ENCODE results near the gene HORMAD2. TPM values are rescaled to one million over a fixed set of nuclear protein-coding genes. Genes with fewer than 3 reads are reported as not detected.

Gene HORMAD2
- total RNA-seq, 3 donors from 2014 or later = not detected

- intact Hi-C loops (cut with DNase I; ENCODE audit: low total_unique reads) = no loop called here
- no peaks in the 10 kb centered on the region for H3K27me3 ChIP-seq
- H3K4me3 ChIP-seq = no peak overlapping the region
- DNase-seq (ENCODE audit: low spot score in 2 of 2) = no peak
- no peaks in the 10 kb centered on the region for H3K36me3 ChIP-seq
- H3K9me3 ChIP-seq = no peaks in the 10 kb centered on the region
- TF ChIP-seq CTCF (IDR thresholded peaks at IDR 0.05) (no peak), POLR2AphosphoS5 (IDR thresholded peaks at IDR 0.05) (no peak), POLR2A (IDR thresholded peaks at IDR 0.05) (no peak)
- H3K27ac ChIP-seq = no peak overlapping the region
- no peaks in the 10 kb centered on the region for H3K4me1 ChIP-seq
Observed at GRCh38 chr22:30036656-30037055, 43.6 kb upstream of the HORMAD2 start.

GRCh38 chr22:30038219-30038618 lies 42.0 kb upstream of the HORMAD2 start:
- TF ChIP-seq CTCF (IDR thresholded peaks at IDR 0.05) (no peak), POLR2A (IDR thresholded peaks at IDR 0.05) (no peak), POLR2AphosphoS5 (IDR thresholded peaks at IDR 0.05) (no peak)
- no peaks in the 10 kb centered on the region for H3K4me1 ChIP-seq
- intact Hi-C loops (cut with DNase I; ENCODE audit: low total_unique reads) = no loop called here
- no peak overlapping the region for H3K4me3 ChIP-seq
- peak in 1 of 2 donors; percentile 67 for DNase-seq (ENCODE audit: low spot score in 2 of 2)
- no peaks in the 10 kb centered on the region for H3K27me3 ChIP-seq
- no peaks in the 10 kb centered on the region for H3K36me3 ChIP-seq
- H3K9me3 ChIP-seq = no peaks in the 10 kb centered on the region
- H3K27ac ChIP-seq = no peak overlapping the region

GRCh38 chr22:30040499-30041260 lies 39.6 kb upstream of the HORMAD2 start:
- TF ChIP-seq POLR2AphosphoS5 (IDR thresholded peaks at IDR 0.05) (no peak), POLR2A (IDR thresholded peaks at IDR 0.05) (no peak), CTCF (IDR thresholded peaks at IDR 0.05) (no peak)
- Histone ChIP-seq H3K36me3 (no peaks in the 10 kb centered on the region), H3K9me3 (no peaks in the 10 kb centered on the region), H3K27me3 (no peaks in the 10 kb centered on the region), H3K4me3 (no peak overlapping the region), H3K27ac (no peak overlapping the region), H3K4me1 (no peaks in the 10 kb centered on the region)
- intact Hi-C loops (cut with DNase I; ENCODE audit: low total_unique reads) = no loop called here
- DNase-seq (ENCODE audit: low spot score in 2 of 2) = no peak

GRCh38 chr22:30041475-30041874 lies 38.8 kb upstream of the HORMAD2 start:
- DNase-seq (ENCODE audit: low spot score in 2 of 2) = no peak
- TF ChIP-seq CTCF (IDR thresholded peaks at IDR 0.05) (no peak), POLR2AphosphoS5 (IDR thresholded peaks at IDR 0.05) (no peak), POLR2A (IDR thresholded peaks at IDR 0.05) (no peak)
- Histone ChIP-seq H3K9me3 (no peaks in the 10 kb centered on the region), H3K4me3 (no peak overlapping the region), H3K27ac (no peak overlapping the region), H3K27me3 (no peaks in the 10 kb centered on the region), H3K36me3 (no peaks in the 10 kb centered on the region), H3K4me1 (no peaks in the 10 kb centered on the region)
- intact Hi-C loops (cut with DNase I; ENCODE audit: low total_unique reads) = no loop called here

- intact Hi-C loops (cut with DNase I; ENCODE audit: low total_unique reads) = no loop called here
- no peak for DNase-seq (ENCODE audit: low spot score in 2 of 2)
- no peaks in the 10 kb centered on the region for H3K36me3 ChIP-seq
- no peak for TF ChIP-seq POLR2AphosphoS5 (IDR thresholded peaks at IDR 0.05)
- no peak for TF ChIP-seq CTCF (IDR thresholded peaks at IDR 0.05)
- TF ChIP-seq POLR2A (IDR thresholded peaks at IDR 0.05) = no peak
- no peak overlapping the region for H3K4me3 ChIP-seq
- no peak overlapping the region for H3K27ac ChIP-seq
- H3K9me3 ChIP-seq = no peaks in the 10 kb centered on the region
- H3K4me1 ChIP-seq = no peaks in the 10 kb centered on the region
- no peaks in the 10 kb centered on the region for H3K27me3 ChIP-seq
Observed at GRCh38 chr22:30041881-30042280, 38.4 kb upstream of the HORMAD2 start.
